GM19452 (cell line): Measurements from ENCODE around the gene UMPS.

Experiments
- ATAC-seq: cut with Tn5 transposase; IDR thresholded peaks from one replicate; pipeline ENCODE4 v1.9.1; 2021; ENCODE audit not compliant: unreplicated experiment

The UMPS gene

GRCh38 chr3:124730129-124730940, at the start of gene UMPS:
Gene UMPS (plus strand): TSS chr3:124730452. CDS start chr3:124730472, 20 bp downstream.
- peak; percentile 95 for ATAC-seq

DNA sequence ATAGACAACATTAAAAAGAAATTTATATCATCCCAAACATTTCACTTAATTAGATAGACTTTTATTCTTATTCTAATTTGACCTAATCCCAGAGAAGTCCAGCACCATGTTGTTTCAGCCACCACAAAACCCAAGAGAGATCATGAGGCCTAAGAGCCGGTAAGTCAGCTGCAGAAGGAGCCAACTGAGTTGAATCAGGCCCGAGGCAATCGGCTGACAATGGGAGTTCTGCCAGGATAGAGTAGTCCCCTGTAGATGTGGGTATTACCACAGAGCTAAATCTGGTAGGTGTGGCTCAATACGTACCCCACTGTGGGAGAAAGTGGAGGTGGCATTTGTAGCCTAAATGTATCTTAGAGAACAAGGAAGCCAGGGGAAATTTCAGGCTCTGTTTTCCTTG, 49.7 kb upstream of the UMPS start:
- ATAC-seq: no peak

DNA sequence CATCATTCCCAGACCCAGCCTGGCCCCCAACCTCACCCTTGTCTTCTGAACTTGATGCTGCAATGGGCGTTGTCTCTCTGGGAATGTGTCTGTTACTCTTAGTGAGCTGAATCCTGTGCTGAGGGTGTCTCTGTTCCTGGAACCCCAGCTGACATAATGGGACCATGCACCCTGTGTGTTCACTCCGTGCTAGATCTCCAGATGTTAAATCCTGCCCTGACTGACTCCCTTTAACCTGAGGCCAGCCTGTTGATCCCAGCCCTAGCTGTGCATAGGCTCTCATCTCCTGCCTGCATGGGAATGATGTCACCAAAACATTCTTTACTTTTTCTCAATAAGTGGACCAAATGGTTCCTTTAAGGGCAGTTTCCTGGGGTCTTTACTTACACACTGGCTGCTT, 48.0 kb upstream of the UMPS start:
- no peak for ATAC-seq

GRCh38 chr3:124684459-124684858, 45.8 kb upstream of the UMPS start:
- ATAC-seq: no peak

DNA sequence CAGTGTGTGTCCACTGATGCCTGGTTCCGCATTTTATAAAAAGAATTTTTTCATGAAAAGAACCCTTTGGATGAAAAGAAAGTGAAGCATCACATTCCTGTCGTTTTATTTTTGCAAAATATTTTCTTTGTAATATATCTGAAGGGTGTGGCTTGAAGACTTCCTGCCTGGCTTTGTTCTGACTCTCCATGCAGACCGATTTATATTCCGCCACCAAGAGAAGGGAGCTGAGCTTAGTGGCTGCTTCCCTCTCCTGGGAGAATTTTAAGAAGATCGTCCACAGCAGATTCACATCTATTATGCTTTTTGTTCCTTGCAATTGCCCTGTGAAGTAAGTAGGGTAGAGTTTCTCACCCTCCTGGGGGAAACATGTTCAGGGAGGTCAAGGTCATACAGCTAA, 45.2 kb upstream of the UMPS start:
- no peak for ATAC-seq

DNA sequence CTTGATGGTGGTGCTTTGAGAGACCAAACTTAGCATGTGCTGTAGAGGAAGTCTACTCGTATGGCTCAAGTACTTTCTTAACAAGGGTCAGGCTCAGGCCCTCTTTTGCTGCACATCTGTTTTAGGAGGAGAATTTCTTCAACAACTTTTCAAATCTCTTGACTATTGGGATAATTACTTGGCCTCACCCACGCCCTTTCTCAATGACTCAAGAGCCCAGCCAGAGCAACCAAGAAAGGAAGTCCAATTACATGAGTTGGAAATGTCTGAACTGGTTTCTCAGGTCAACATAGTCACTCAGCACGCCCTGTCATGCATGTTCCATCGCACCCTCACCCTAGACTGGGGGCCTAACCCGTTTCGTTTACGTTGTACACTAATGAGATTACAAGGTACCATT, 44.8 kb upstream of the UMPS start:
- ATAC-seq: no peak

- ATAC-seq: no peak
These were observed 44.1 kb upstream of the UMPS start for GRCh38 chr3:124686028-124686670.

DNA sequence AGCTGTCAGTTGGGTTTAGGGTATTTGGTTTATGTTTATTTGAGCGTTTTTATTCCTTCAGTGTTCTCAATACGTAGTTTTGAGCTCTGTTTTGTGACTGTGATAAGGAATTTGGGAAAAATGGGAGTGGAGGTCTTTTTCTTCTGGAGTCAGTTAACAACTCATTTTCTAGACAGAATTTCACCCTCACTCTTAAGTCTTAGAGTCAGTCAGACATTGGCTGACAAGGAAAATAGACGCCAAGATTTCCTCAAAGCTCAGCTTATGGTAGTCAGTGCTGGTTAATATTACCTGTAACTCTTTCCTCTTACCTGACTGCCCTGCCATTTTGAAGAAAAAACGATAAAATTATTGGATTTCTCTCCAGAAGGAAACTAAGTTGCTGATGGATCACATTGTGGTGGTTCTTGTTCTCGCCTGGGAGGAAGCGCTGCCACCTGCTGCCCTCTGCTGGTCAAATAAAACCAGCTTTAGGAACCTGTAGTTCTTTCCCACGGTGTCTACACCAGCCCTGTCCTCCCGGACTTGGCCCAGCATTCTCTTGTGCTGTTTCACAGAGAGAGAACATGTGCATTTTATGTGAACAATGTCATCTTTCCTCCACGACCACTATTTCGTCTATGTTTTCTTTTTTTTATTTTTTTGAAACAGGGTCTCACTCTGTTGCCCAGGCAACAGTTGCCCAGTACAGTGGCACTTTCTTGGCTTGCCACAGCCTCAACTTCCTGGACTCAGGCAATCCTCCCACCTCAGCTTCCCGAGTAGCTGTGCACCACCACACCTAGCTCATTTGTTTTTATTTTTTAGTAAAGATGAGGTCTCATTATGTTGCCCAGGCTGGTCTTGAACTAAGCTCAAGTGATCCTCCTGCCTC, 41.4 kb upstream of the UMPS start:
- no peak for ATAC-seq

- ATAC-seq: no peak
These were observed 38.7 kb upstream of the UMPS start for GRCh38 chr3:124691599-124691998.

DNA sequence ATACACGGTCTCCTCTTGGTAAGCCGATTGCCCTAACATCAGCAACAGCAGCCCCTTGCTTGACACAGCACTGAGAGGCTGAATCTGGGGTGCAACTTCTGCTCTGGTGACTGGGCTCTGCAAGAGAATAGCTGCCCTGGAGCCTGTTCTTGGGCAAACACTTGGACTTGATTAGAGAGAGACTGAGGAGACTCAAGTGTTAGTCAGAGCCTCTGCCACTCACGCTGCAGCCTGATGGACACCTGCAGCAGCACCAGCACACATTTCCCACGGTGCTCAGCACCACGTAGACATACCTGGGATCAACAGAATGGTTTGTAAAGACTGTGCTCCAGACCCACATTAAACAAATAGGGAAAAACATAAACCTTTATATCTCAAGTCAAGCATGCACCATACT, 35.8 kb upstream of the UMPS start:
- no peak for ATAC-seq

DNA sequence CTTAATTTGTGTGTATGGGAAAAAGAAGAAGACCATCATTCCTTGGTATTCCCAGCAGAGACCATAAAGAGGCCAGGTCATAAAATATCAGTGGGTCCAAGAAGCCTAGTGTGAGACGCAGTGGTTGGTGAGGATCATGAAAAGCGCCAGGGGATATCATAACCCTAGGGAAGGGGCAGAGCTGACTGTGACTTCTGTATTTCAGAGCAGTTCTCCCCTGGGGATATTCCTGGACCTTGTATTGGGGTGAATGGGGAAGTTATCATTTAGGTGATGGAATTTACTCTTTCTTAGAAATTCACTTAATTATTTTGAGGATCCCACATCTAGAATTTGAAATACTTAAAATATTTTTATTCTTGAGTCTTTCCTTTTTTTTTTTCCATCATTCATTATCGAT, 34.9 kb upstream of the UMPS start:
- ATAC-seq: no peak

GRCh38 chr3:124696006-124696405, 34.2 kb upstream of the UMPS start:
- ATAC-seq: no peak

GRCh38 chr3:124697302-124697701, 33.0 kb upstream of the UMPS start:
- ATAC-seq: no peak

DNA sequence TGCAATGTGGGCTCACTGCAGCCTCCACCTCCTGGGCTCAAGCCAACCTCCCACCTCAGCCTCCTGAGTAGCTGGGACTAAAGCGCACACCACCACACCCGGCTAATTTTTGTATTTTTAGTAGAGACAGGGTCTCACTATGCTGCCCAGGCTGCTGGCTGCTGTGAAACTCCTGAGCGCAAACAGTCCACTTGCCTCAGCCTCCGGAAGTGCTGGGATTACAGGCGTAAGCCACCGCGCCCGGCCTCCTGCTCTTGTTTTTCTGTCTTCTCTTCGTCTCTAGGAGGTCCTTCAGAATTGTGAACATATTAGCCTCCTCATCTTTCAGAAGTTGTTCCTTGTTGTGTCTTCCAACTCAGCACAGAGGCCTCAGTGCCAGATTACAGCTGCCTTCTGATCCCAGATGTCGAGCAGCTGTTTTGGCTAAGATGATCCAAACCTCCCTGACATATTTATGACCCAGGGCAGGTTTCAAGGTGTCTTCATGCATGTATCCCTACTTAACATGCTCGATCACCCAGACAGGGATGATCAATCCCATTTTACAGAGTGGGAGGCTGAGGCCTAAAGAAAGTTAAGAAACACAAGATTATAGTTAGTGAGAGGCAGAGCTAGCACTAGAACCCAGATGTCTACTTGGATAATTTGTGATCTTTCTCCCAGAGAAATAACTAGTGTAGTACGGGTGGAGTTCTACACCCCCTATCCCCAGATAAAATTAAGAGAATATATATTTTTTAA, 32.1 kb upstream of the UMPS start:
- no peak for ATAC-seq

DNA sequence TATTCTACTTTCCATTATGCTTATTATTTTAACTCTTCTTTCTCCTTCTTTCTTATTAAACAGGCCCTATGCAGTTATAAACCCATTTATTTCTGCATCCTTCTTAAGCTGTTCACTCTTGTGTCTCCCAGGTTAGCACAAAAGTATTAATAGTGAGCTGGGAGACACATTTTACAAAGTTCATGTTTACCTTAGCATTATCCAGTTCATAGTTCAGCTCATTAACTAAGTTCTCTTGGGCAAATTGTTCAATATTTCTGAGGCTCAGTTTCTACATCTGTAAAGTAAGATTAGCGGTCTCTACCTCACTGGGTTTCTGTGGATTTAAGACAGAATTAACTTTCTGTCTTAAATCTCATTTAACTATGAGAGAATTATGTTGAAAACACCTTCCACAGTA, 31.2 kb upstream of the UMPS start:
- no peak for ATAC-seq

DNA sequence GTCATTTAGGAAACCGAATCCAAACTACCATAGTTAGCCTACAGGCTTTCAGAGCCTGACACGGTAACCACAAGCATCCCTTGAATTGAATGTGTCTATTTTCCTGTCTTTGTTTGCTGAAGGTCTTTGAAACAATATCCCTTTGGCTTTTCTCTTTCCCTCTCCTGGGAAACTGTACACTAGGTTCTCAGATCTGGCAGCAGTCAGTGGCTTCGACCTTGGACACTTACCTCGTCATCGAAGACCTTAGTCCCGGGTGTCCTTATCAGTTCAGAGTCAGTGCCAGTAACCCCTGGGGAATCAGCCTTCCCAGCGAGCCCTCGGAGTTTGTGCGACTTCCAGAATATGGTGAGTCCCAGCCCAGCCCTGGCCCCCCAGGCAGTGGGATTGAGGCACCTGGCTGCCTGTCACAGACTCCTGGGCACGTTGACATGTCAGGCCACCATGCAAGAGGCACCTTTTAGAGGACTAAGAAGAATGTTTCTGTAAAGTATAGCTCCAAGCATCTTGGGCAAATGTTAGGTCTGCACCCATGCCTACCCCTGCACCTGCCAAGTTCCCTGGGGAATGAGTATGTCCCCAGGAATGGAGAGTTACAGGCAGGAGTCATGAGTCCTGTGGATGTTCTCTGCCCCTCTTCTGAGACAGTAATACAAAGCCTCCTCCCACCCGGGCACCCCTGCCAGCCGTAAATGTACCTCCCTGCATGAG, 30.4 kb upstream of the UMPS start:
- ATAC-seq: no peak

DNA sequence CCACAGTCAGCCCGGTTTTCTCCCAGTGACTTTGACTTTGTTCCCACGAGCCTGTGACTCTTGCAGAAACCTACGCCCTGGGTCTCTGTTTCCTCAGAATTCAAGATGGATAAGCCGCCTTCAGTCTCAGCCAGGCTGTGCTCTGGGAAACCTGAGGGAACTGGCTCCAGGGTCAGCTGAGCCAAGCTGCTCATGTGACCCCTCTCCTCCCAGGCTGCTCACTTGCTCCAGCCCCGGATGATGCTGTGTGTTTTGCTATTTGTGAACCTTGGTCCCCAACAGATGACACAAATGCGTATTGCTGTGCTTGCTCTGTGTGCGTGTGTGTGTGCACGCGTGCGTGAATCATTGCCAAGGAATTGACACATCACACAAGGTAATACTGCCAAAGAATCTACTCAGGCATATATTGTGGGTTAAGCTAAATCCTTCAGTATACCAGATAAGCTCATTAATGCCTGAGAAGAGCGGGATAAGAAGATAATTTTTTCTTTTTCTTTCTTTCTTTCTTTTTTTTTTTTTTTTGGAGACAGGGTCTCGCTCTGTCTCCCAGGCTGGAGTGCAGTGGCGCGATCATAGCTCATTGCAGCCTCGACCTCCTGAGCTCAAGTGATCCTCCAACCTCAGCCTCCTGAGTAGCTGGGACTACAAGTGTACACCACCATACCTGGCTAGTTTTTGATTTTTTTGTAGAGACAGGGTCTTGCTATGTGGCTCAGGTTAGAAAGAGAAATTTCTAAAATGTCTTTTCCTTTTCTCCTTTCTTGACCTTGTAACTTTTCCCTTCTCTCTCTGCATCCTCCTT, 29.2 kb upstream of the UMPS start:
- no peak for ATAC-seq

DNA sequence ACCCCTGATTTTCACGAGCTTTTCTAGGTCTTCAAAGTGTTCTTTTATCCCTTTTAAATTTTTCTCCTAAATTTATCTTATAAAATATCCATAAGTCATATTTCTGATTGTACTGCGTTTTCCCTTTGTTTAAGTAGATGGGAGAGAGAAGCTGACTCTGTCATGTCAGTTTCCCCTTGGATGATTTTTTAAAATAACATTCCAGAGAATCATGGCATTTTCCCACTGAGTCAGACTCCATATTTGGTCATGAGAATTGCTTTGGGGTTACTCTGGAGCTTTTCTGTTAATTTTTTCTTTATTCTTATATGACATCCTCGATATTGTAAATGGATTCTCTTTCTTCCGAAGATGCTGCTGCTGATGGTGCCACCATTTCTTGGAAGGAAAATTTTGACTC, 28.6 kb upstream of the UMPS start:
- no peak for ATAC-seq

GRCh38 chr3:124702950-124703349, 27.3 kb upstream of the UMPS start:
- ATAC-seq: no peak

DNA sequence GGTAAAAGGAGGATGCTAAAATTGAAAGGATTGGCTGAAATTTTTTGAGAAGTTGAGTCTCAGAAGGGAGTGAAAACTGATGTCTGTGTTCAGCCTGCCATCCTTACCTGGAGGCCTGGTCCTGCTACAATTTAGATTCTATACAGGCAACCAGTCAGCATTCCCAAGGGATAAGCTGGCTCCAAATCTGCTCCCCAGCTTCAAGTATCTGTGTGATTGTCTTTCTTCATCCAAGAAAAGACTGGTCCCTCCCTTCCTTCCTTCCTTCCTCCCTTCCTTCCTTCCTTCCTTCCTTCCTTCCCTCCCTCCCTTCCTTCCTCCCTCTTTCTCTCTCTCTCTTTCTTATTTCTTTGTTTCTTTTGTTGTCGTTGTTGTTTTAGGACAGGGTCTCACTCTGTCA, 24.7 kb upstream of the UMPS start:
- no peak for ATAC-seq
